AG09319 (cell line): ENCODE data around the gene CORO1C.
"Not testable (repeated sequence)": the region's sequence is repeated elsewhere in the genome, so short reads cannot be mapped to it uniquely, and the experiment has no call there.

ENCODE experiments used
- DNase-seq: peaks from one replicate; pipeline ENCODE4 v3.0.0-alpha.2; 2010; ENCODE audit warnings: low read depth; ENCODE audit errors: extremely low read depth
- CTCF ChIP-seq: IDR thresholded peaks from 2 replicates; pipeline ENCODE4 v1.5.1; 2011; ENCODE audit warnings: low read depth, mild to moderate bottlenecking, inconsistent platforms, low read length, moderate library complexity

Gene CORO1C

GRCh38 chr12:108752387-108752786, 21.1 kb upstream of the CORO1C start:
- no peak for DNase-seq
- TF ChIP-seq CTCF = no peak

- no peak for DNase-seq
- no peak for TF ChIP-seq CTCF
Measured at GRCh38 chr12:108751821-108752220, 20.5 kb upstream of the CORO1C start.

GRCh38 chr12:108751003-108751402, 19.7 kb upstream of the CORO1C start:
- not testable (repeated sequence) for DNase-seq

- DNase-seq = no peak
- TF ChIP-seq CTCF = no peak
Measured at GRCh38 chr12:108750526-108750925, 19.2 kb upstream of the CORO1C start.

- TF ChIP-seq CTCF = no peak
- DNase-seq = no peak
Measured at GRCh38 chr12:108747563-108747962, 16.2 kb upstream of the CORO1C start.

- DNase-seq = no peak
- TF ChIP-seq CTCF = no peak
Measured at GRCh38 chr12:108745641-108746040, 14.3 kb upstream of the CORO1C start.

- no peak for TF ChIP-seq CTCF
- no peak for DNase-seq
Measured at GRCh38 chr12:108744021-108744897, 12.9 kb upstream of the CORO1C start.

- no peak for DNase-seq
Measured at GRCh38 chr12:108738170-108738569, 6.9 kb upstream of the CORO1C start.

More at GRCh38 chr12:108738170-108738569, 6.9 kb upstream of the CORO1C start:
- no peak for TF ChIP-seq CTCF
